Astrocyte (in vitro differentiated cells and primary cell): ENCODE measurements around the gene C3orf52. TPM values are rescaled to one million over a fixed set of nuclear protein-coding genes. Genes with fewer than 3 reads are reported as not detected.
A peak's percentile ranks its signal among the peaks of the same experiment; 100 is the strongest.

Source experiments
- DNase-seq: peaks from one replicate; pipeline ENCODE4 v3.0.0-alpha.2; 2010; ENCODE audit warnings: low read depth
- FAIRE-seq: peaks from 2 replicates; lab custom pipeline; 2011; peaks lifted over from hg19 to GRCh38; lab: Jason Lieb, UNC
- H2AFZ ChIP-seq: 2 replicates; pipeline ENCODE4 v1.6.0; 2012; ENCODE audit warnings: low read depth, low read length, inconsistent platforms
- H3K27ac ChIP-seq: 2 replicates; pipeline ENCODE4 v1.5.1; 2011; ENCODE audit warnings: low read depth, low read length, inconsistent platforms
- H3K27me3 ChIP-seq: 2 replicates; pipeline ENCODE4 v1.6.0; 2011; ENCODE audit warnings: low read length, inconsistent platforms; ENCODE audit not compliant: insufficient read depth
- H3K36me3 ChIP-seq: 2 replicates; pipeline ENCODE4 v1.5.1; 2011; ENCODE audit warnings: low read length, inconsistent platforms; ENCODE audit not compliant: insufficient read depth
- H3K4me1 ChIP-seq: 2 replicates; pipeline ENCODE4 v1.5.1; 2011; ENCODE audit warnings: low read length, inconsistent platforms; ENCODE audit not compliant: insufficient read depth
- H3K4me2 ChIP-seq: 2 replicates; pipeline ENCODE4 v1.6.0; 2012; ENCODE audit warnings: low read length, inconsistent platforms
- H3K4me3 ChIP-seq: 2 replicates; pipeline ENCODE4 v1.5.1; 2011; ENCODE audit warnings: low read depth, mild to moderate bottlenecking, low read length, inconsistent platforms; ENCODE audit not compliant: insufficient read depth
- H3K79me2 ChIP-seq: 2 replicates; pipeline ENCODE4 v1.6.0; 2012; ENCODE audit warnings: mild to moderate bottlenecking, low read length, inconsistent platforms; ENCODE audit not compliant: insufficient read depth
- H3K9ac ChIP-seq: 2 replicates; pipeline ENCODE4 v1.6.0; 2012; ENCODE audit warnings: mild to moderate bottlenecking, low read length, inconsistent platforms
- H3K9me3 ChIP-seq: 2 replicates; pipeline ENCODE4 v1.5.1; 2012; ENCODE audit warnings: low read depth, mild to moderate bottlenecking, low read length, inconsistent platforms; ENCODE audit not compliant: insufficient read depth
- H4K20me1 ChIP-seq: 2 replicates; pipeline ENCODE4 v1.6.0; 2012; ENCODE audit warnings: low read length, inconsistent platforms; ENCODE audit not compliant: insufficient read depth
- H3K27ac Mint-ChIP-seq: one replicate; pipeline ENCODE4 v1.8.0; 2021; ENCODE audit warnings: mild to moderate bottlenecking, mixed read lengths; ENCODE audit not compliant: unreplicated experiment
- H3K27me3 Mint-ChIP-seq: one replicate; pipeline ENCODE4 v1.8.0; 2021; ENCODE audit warnings: low read depth, mixed read lengths; ENCODE audit not compliant: unreplicated experiment
- H3K36me3 Mint-ChIP-seq: one replicate; pipeline ENCODE4 v1.8.0; 2021; ENCODE audit warnings: low read depth, mixed read lengths; ENCODE audit not compliant: unreplicated experiment
- H3K4me1 Mint-ChIP-seq: one replicate; pipeline ENCODE4 v1.8.0; 2021; ENCODE audit warnings: low read depth, mixed read lengths; ENCODE audit not compliant: unreplicated experiment
- H3K4me3 Mint-ChIP-seq: one replicate; pipeline ENCODE4 v1.8.0; 2021; ENCODE audit warnings: mild to moderate bottlenecking, moderate library complexity, mixed read lengths; ENCODE audit not compliant: unreplicated experiment
- H3K9me3 Mint-ChIP-seq: one replicate; pipeline ENCODE4 v1.8.0; 2021; ENCODE audit warnings: mild to moderate bottlenecking, mixed read lengths; ENCODE audit not compliant: unreplicated experiment
- EZH2 ChIP-seq: IDR thresholded peaks from 2 replicates; pipeline ENCODE4 v1.6.1; 2012; ENCODE audit warnings: mild to moderate bottlenecking, low read length, inconsistent platforms; ENCODE audit not compliant: insufficient read depth
- total RNA-seq: library from RNA; stranded (reverse); gene quantifications from 2 replicates; pipeline ENCODE4 v1.2.1, GENCODE V29; 2021
- TF ChIP-seq, protein P1 (sequence below): IDR thresholded peaks from 2 replicates; pipeline ENCODE4 v1.5.1; 2011; ENCODE audit warnings: low read depth, mild to moderate bottlenecking, inconsistent platforms, low read length, moderate library complexity; ENCODE audit not compliant: insufficient read depth

C3orf52 gene
- total RNA-seq, 1 donor from 2014 or later = 21.9 TPM

DNA sequence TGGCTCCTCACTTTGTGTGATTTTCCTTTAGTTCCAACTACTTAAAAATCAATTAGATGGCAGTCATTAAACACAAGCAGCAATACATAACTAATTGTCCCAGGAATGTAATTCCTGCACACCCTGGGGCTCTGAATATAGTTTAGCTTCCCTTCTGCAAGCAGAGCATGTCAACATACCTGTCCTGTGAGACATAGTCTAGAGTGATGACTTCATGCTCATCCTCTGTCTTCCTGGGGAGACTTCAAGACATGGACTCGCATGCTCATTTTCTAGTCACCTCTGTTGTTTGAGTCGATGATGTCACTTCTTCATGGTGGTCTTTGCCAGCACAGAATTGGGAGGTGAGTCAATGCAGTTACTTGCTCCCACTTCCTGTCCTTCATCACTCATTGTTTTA lies 15.7 kb downstream of the C3orf52 start:
- Histone ChIP-seq H3K27ac (peak overlapping the region; percentile 75), H3K9me3 (no peaks in the 10 kb centered on the region), H3K9ac (peak overlapping the region; percentile 57), H3K79me2 (peaks cover 39% of the 10 kb centered on the region), H3K4me2 (peak overlapping the region; percentile 63), H4K20me1 (peaks cover 7% of the 10 kb centered on the region), H3K27me3 (no peaks in the 10 kb centered on the region), H2AFZ (no peak overlapping the region), H3K4me3 (no peak overlapping the region), H3K36me3 (peaks cover 21% of the 10 kb centered on the region), H3K4me1 (peaks cover 24% of the 10 kb centered on the region)
- Mint-ChIP-seq H3K27me3 (no peaks in the 10 kb centered on the region), H3K9me3 (peaks cover 3% of the 10 kb centered on the region), H3K4me1 (peaks cover 38% of the 10 kb centered on the region), H3K36me3 (peaks cover 23% of the 10 kb centered on the region), H3K4me3 (peak overlapping the region; percentile 60), H3K27ac (peak overlapping the region; percentile 94)
- FAIRE-seq (peak; percentile 95), DNase-seq (peak; percentile 92)
- TF ChIP-seq, protein P1, sequence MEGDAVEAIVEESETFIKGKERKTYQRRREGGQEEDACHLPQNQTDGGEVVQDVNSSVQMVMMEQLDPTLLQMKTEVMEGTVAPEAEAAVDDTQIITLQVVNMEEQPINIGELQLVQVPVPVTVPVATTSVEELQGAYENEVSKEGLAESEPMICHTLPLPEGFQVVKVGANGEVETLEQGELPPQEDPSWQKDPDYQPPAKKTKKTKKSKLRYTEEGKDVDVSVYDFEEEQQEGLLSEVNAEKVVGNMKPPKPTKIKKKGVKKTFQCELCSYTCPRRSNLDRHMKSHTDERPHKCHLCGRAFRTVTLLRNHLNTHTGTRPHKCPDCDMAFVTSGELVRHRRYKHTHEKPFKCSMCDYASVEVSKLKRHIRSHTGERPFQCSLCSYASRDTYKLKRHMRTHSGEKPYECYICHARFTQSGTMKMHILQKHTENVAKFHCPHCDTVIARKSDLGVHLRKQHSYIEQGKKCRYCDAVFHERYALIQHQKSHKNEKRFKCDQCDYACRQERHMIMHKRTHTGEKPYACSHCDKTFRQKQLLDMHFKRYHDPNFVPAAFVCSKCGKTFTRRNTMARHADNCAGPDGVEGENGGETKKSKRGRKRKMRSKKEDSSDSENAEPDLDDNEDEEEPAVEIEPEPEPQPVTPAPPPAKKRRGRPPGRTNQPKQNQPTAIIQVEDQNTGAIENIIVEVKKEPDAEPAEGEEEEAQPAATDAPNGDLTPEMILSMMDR = no peak
- TF ChIP-seq EZH2 = no peak

DNA sequence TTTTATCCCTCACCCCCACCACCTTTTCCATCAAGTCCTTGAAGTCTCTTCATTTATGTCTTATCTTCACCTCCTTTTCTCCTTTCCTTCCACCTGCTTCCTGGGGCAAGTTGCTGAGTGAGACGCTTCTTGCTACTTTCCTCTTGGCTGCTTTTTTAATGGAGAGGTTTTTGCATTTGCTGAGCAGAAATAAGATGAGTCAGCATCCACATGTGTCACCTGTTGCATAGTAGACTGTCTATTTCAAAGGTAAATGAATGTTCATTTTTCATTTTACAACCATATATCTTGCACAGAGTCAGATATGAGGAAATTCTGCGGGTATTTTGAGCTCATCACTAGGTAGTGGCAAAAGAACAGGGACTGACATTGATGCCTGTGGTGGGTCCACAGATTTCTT lies 18.6 kb downstream of the C3orf52 start:
- H3K9me3 Mint-ChIP-seq = no peaks in the 10 kb centered on the region
- Histone ChIP-seq H3K27me3 (no peaks in the 10 kb centered on the region), H3K36me3 (peaks cover 29% of the 10 kb centered on the region), H3K79me2 (peaks cover 18% of the 10 kb centered on the region), H3K4me3 (no peak overlapping the region), H4K20me1 (no peaks in the 10 kb centered on the region), H3K4me1 (peaks cover 18% of the 10 kb centered on the region), H3K4me2 (no peak overlapping the region), H3K9me3 (no peaks in the 10 kb centered on the region), H2AFZ (no peak overlapping the region), H3K9ac (no peak overlapping the region), H3K27ac (no peak overlapping the region)
- no peaks in the 10 kb centered on the region for H3K27me3 Mint-ChIP-seq
- no peak overlapping the region for H3K4me3 Mint-ChIP-seq
- no peak for TF ChIP-seq EZH2
- TF ChIP-seq, protein P1 = no peak
- no peak for FAIRE-seq
- no peak for DNase-seq
- H3K36me3 Mint-ChIP-seq = peaks cover 24% of the 10 kb centered on the region
- peak overlapping the region; percentile 51 for H3K27ac Mint-ChIP-seq
- H3K4me1 Mint-ChIP-seq = peaks cover 18% of the 10 kb centered on the region

DNA sequence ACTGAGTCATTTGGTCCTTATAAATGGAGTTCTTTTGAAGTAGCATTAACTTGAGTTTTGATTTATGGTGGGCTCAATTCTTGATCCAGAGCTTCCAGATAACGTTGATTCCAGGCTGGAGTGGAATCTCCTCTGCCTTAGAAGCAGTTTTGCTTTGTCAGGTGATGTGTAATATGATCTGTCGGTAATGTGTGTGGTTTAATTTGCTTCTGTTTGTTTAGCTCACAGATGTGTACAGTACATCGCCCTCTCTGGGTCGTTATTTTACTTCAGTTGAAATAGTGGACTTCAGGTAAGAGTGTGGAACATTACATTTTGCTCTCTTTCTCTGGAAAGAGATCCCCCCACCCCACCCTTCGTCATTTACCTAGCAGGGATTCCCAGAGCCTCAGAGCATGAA lies 23.1 kb downstream of the C3orf52 start:
- Histone ChIP-seq H3K9me3 (no peaks in the 10 kb centered on the region), H3K9ac (no peak overlapping the region), H4K20me1 (no peaks in the 10 kb centered on the region), H3K4me3 (no peak overlapping the region), H3K4me1 (peaks cover 2% of the 10 kb centered on the region), H3K36me3 (peaks cover 26% of the 10 kb centered on the region), H3K4me2 (no peak overlapping the region), H3K27me3 (no peaks in the 10 kb centered on the region), H2AFZ (no peak overlapping the region), H3K79me2 (no peaks in the 10 kb centered on the region), H3K27ac (no peak overlapping the region)
- Mint-ChIP-seq H3K9me3 (no peaks in the 10 kb centered on the region), H3K4me3 (no peak overlapping the region), H3K36me3 (peaks cover 32% of the 10 kb centered on the region), H3K4me1 (no peaks in the 10 kb centered on the region), H3K27me3 (no peaks in the 10 kb centered on the region), H3K27ac (no peak overlapping the region)
- TF ChIP-seq, protein P1 = no peak
- TF ChIP-seq EZH2 = no peak
- DNase-seq = no peak
- no peak for FAIRE-seq
